ENCODE data around the gene GPR139. TPM values are rescaled to one million over a fixed set of nuclear protein-coding genes. Genes with fewer than 3 reads are reported as not detected.
A peak's percentile ranks its signal among the peaks of the same experiment; 100 is the strongest.

Gene GPR139
- not detected in 2 replicates for total RNA-seq (2014; rRNA removed; shearing (Covaris generic))

DNA sequence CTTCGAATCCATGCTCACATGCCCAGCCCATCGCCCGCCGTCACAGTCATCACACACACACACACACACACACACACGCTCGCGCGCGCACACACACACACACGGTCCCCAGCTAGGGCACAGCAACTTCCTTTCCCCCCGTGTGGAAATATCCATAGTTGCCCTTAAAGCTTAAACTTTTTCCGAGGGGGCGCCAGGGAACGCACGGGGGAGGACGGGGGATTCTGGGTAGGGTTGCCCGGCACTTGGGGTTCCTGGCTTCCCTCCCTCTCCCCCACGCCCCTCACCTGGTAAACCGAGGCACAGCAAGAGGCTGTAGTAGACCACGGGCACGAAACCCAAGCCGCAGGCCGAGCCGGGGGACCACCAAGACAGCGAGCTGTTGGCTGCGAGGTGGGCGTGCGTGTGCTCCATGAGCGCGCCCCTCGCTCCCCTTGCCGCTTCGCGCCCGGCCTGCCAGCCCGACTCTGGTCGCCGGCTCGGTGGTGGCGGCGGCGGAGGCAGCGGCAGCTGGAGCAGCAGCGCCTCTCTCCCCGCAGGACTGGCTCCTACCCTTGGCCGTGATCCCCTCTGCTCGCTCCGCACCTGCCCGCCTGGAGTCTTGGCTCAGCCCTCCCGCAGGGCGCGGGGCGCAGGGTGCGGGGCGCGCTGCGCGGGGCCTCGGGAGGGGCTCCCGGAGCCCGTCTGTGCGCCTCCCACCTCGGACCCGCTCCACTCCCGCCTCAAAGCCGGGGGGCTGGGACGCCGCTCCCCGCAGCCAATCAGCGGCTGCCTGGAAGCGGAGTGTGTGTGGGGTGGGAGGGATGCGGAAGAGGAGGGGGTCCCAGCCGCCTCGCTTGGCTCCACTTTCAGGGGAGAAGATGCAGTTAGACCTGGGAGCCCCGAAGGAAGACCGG, at the start of gene GPR139:
GPR139 (minus strand) TSS at position 688 of the 896 bp plus-strand sequence; CDS start at position 414, 274 bp downstream.
- DNase-seq (ENCODE audit: low read depth) = no peak

DNA sequence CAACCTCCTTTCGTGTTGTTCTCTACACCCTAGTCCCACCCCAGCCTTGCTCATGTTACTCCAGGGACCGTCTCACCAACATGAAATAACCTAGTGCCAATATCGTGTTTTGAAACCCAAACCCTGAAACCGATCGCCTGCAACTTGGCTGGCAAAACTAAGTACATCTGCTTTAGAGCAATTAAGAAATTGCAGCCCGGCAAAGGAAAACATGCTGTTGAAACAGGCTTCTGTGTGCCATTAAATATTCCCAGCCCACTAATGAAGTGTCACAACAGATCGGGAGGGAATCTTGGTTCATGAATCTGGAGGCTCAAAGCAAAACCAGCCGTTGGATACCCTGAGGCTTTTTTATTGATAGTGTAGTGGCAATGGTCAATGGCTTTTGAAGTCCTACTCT, 48.3 kb upstream of the GPR139 start:
- DNase-seq (ENCODE audit: low read depth) = no peak

DNA sequence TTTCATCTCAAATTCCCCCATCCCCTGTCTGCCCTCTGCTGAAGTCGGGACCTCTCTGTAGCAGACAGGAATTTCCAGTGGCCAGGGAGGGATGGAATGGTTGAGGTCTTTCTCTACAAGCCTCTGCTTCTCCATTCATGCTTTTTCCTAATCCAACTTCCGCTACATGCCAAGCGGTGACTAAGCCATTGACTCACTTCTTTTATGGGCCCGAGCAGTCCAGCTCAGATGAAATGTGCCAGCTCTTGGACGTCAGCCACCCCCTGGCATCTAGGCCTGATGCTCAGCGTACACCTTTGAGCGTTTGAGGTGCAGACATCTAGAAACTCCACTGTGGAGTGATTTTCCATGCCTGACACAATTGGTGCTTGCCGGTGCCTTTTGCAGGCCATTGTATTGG, 40.7 kb upstream of the GPR139 start:
- DNase-seq (ENCODE audit: low read depth) = peak; percentile 84

DNA sequence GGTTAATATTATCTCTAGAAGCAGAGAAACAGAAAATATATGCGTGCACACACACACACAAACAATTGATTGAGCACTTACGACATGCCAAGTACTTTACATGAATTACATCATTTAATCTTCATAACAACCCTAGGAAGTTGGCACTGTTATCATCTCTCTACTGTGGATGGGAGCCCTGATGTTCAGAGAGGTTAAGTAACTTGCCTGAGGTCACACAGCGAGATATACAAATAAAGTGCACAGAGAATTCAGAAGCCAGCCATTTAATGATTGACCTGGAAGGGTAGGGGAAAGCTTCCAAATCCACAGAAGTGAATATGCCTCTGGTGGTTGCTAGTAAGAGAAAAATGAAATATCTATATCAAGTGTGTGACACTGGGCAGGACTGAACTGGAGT, 37.5 kb upstream of the GPR139 start:
- no peak for DNase-seq (ENCODE audit: low read depth)

DNA sequence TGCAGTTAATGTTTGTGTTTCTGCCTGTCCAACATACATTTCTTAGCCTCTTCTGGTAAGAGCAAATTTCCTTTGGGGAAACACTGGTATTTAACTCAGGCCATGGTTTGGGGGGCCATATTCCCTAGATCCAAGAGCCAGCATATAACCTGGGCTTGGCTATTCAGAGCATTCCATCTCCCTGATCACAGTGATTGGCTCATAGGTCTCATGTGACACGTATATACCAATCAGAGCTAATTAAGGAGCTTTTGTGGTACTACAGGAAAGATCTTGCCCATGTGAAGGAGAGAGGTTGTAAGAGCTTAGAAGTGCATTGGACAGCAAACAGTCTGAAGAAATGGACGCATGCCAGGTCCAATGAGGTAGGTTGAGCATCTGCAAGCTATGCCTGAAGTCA, 33.4 kb upstream of the GPR139 start:
- DNase-seq (ENCODE audit: low read depth) = no peak

DNA sequence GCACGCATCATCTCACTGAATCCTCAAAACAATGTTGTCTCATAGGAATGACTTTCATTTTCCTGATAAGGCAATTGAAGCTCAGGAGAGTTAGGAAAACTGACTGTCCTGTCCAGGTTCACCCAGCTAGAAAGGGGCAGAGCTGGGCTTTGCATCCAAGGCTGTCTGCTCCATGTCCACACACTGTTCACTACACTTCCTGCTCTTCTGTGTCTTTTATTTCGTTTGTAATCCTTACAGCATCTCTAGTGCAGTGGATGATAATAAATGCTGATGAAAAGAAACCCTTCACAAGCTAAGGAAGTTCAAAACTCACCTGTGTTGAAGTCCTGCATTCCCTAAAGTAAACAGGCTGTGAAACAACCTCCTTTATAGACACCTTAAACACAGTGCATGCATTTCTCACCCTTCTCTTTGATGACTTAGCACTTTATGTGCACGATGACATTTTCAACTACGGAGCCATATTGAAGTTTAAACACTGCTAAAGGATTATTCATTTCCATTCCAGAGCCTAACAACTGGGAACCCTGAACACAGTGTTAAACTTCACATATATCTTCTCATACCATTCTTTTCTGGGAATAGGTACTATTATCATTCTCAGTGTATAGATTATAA, 31.0 kb upstream of the GPR139 start:
- no peak for DNase-seq (ENCODE audit: low read depth)

DNA sequence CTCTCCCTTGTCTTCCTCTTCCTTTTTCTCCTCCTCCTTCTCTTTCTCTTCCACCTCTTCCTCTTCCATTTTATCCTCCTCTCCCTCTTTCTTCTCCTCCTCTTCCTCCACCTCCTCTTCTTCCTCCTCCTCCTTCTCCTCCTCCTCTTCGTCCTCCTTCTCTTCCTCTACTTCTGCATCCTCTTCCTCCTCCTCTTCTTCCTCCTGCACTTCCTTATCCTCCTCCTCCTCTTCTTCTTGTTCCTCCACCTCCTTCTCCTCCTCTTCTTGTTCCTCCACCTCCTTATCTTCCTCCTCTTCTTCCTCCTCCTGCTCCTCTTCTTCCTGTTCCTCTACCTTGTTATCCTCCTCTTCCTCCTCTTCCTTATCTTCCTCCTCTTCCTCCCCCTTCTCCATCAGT, 28.8 kb upstream of the GPR139 start:
- DNase-seq (ENCODE audit: low read depth) = no peak

DNA sequence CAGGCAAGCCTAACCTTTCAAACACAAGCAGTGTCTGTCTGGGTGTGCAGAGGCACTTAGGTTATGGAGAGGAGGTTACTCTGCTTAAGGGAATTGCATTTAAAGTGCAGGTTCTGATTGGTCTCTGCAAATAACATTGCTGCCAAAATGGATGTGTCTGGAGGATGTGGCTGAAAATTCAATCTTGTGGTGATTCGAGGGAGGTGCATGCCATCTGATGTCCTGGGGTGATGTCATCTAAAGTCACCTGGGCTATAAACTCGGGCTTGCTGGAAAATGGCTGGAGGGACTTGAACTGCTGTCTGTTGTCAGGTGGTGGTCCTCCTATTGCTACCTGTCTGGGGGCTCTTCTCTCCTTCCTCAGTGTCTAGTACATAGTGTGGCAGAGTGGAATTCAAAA, 28.3 kb upstream of the GPR139 start:
- no peak for DNase-seq (ENCODE audit: low read depth)

DNA sequence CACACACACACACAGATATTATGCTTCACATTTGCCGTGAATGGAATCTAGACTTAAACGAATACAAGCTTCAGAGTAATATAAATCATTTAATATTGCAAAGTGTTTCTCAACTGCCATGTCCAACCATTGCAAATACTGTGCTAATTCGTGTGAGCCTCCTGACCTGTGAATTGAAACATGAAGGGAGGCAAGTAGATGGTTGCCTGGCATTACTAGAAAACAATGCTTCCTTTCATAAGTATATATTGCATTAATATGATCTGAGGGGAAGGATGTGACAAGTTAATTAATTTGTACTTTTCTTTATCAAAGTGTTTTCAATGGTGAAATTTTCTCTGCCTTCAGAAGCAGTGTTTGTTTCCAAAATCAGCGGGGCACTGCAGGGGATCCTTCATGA, 25.7 kb upstream of the GPR139 start:
- DNase-seq (ENCODE audit: low read depth) = no peak

DNA sequence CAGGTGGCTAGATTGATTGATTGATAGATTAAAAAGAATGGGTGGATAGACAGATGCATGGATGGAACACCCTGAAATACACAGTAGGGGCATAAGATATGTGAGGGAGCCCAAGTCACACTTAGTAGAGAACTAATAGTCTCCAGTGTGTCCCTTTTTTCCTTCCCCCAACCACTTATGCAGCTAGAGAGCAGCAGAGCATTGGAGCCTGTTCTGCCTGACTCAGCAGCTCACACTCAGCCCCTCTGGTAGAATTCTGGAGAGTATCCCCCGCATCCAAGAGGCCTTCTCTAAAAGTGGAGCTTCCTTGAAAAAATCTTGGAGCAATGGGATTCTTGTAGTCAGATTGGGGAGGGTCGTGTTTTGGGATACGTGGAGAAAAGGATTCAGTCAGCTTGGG, 20.5 kb upstream of the GPR139 start:
- no peak for DNase-seq (ENCODE audit: low read depth)

DNA sequence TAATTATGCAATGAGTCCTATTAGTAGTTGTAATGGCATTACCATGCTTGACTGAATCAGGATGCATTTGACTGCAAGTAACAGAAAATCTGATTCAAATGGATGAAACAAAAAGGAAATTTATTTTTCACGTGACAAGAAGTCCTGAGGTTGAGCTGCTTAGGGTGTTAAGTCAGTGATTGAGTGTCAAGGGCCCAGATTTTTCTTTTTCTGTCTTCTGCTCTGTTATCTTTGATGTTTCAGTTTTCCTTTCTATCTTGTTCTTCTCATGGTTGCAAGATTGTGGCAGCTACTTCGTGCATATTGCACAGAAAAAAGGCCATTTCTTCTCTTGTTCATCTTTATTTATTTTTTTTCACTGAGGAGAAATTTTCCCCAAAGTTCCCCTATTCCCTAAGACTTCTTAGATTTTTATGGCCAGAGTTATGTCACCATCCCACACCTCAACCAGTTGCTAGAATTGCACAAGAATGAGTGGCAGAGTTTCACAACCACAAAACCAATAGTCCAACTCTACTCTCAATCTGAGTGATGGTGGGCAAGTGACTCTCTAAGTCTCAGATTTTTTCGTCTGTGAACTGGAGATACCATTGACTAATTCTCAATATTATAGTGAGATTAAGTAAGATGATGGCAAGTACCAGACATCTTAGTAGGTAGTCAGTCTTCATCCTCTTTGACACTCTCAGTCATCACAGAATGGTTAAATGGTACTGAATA, 15.7 kb upstream of the GPR139 start:
- DNase-seq (ENCODE audit: low read depth) = no peak

DNA sequence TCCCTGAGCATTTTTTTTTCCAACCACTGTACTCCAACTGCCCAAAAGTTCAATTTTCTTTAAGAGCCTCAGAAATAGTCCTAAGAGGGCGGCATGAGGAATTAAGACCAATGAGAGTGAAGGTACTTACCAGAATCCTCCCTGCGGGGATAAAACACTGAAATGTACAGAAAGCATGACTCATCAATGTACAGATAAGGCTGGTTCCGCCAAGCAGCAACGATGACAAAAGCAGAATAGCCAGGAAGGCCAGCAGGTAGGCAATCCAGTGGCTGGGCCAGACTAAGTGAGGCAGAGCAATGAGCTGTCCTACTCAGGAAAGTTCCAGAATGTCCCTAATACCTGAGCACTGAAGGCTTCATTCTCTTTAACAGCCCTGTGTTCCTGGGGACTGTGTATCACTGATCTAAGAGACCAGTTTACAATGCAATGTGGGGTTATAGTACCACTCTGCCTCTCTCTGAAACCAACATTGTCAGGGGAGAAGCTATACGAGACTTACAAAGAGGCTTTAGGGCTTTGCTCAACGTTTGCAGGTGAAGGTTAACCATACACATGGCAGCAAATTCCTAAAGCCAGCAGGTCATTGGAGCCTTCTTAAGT, 11.0 kb upstream of the GPR139 start:
- no peak for DNase-seq (ENCODE audit: low read depth)

DNA sequence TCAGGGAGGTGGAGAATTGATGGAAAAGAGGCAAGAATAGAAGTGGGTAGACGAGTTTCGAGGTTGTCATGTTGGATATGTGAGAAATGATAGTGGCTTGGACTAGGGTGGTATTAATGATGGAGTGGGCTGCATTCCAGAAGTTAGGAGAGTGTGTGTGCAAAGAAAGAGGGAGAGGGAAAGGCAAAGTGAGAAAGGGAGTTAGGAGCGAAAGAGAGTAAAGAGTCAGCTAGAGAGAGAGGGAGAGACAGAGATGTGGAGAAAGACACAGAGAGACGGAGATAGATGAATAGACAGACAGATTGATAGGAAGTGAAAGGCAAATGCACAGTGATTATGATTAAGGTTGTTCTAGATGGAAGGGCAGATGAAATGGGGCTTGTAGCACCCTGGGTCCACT, 5.4 kb upstream of the GPR139 start:
- no peak for DNase-seq (ENCODE audit: low read depth)

DNA sequence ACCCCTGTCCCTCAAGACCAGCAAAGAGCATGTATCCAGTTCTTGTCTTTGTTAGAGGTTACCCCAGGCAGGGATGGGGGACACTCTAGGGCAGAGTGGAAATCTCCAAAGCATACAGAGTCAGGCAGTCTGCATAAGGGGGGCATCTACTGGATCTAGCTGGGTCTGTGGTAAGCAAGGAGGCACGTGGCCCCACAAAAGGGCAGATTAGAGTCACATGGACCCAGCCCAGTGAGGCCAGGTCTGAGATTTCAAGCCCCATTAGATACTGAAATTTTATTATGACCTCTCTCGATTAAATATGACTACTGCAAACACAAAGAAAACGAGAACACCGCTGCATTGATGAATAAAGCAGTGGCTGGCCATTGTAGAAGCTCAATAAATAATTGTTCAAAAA, 1.6 kb upstream of the GPR139 start:
- DNase-seq (ENCODE audit: low read depth) = no peak

DNA sequence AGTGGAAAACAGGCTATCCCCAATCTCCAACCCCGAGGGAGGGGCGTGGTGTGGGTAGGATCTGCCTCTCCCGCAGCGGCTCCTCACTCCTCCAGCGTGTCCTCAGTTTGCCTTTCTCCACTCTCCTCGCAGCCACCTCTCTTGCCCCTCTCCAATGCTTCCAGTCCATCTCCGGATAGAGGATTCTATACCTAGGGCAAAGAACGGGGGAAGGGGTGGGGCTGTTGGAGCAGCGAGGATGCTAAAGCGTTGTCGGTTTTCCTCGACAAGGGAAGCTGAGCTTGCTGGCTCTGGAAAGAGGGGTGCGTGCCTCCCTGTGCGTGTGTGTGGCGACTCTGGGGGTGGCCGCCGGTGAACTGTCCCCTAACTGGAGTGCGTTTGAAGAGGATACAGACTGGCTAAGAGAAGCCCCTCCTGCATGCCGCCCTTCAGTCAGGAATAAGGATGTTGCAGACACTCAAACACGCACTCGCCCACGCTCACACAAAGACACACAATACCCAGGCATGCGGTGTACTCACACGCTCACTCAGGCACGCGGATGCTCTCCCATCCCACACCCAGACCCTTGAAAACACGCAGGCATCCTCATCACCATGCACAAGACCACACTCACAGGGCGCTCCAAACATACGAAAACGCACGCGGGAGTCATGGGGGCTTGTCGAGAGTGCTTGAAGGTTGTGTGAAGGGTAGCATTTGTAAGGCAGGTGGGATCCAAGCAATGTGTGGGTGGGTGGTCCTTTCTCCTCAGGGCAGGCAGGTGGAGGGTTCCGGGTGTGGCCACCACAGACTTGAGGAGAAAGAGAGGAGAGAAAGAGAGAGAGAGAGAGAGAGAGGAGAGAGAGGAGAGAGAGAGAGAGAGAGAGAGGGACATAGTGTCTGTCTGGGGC, 655 bp upstream of the GPR139 start:
- no peak for DNase-seq (ENCODE audit: low read depth)

DNA sequence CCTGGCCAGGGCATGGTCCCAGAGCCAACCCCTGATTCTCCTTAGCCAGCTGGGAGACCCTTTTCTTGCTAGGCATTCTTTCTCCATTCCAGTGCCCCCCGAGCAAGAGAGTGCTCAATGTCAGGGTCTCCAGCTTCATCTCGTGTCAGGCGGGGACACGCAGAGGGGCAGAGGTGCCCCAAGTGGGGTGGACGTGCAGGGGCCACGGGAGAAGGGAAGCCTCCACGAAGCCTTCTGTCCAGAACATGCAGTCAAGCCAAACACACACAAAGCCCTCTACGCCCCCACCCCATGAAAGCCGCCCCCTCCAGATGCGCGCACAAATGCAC, 852 bp downstream of the GPR139 start:
- DNase-seq (ENCODE audit: low read depth) = no peak

DNA sequence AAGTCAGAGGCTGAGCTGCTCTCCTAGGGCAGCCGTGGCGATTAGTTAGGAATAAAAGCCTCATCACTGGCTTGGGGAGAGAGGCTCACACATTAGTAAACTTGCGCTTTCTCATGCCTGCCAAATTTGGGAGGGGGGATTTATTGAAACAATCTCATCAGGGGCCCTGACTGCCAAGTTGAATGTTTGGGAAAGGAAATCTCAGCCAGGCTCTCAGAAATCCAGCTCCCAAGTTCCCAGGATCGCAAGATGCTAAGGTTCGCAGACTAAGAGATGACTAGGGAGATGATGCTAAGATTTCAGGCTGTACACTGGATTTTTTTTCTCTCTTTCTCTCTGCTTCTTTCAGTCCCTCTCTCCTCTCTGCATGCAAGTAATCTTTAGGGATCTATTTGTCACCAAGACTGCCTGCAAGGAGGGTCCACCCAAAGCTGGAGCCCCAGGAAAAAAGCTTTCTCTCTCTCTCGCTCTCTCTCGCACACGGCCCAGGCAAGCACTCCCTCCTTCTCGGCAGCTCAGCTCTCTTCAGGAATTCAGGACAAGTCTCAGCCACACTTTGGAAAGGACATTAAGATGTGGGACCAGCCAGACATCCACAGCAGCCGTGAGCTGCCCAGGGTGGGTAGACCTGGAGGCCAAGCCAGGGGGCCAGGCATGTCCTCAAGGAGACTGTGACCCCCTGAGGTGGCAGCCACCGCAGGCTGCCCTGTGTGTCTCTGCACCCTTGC, 1.4 kb downstream of the GPR139 start:
- DNase-seq (ENCODE audit: low read depth) = no peak

DNA sequence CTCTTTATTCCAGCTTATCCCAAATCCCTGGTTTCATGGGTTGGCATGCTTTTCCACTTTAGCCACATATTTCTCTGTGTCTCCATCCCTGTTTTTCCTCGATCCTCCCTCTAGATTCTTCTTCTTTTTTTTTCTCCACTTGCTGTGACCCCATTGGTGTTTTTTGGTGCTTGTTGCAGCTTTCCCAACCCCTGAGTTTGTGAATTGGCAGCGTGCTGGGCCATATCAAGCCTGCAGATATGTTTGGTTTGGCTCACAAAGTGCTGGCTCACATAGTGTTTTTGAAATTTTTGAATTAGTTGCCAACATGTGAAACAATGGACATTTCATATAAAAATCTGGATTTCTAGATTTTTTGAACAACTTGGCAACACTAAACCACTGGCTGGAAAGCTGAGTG, 8.8 kb downstream of the GPR139 start:
- no peak for DNase-seq (ENCODE audit: low read depth)

DNA sequence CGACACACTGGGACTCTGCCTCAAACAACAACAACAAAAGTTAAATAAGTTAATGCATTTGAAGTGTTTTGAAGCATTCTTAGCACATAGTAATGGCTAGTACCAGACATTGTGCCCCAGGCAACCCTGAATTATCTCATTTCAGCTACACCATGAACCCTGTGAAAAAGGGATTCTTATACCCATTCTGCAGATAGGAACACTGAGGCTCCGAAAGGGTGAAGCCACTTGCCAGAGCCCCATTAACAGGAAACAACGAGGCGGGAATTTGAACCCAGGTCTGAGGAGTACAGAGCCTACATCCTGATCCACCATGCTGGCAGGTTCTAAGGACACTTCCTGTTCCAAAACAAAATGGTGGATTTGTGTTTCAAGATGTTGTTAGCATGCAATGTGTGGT, 9.2 kb downstream of the GPR139 start:
- no peak for DNase-seq (ENCODE audit: low read depth)

DNA sequence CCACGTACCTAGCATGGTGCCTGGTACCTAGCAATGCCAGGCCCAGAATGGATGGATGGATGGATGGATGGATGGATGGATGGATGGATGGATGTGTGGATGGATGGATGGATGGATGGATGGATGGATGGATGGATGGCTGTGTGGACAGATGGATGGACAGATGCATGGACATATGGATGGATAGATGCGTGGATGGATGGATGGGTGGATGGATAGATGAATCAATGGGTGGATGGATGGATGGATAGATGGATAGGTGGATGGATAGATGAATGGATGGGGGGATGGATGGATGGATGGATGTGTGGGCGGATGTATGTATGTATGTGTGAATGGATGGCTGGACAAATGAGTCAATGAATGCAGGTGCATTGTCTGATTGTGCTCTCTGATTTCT, 12.6 kb downstream of the GPR139 start:
- DNase-seq (ENCODE audit: low read depth) = no peak

DNA sequence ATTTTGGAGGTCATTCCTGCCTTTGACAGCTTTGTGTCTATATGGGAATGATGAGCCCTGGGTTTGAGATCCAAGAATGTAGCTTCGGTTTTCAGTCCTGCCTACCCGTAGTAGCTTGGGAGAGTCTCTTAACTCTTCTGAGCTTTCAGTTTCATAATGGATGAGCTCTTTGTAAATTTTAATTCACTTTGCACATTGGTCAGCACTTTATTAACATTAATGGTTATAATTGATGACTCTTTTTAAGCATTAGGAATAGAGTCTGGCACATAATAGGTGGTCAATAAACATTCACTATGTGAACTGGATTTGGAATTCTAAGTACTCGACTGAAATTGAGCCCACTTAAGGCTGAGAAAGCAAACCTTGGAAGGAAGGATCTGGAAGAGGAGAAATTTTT, 17.3 kb downstream of the GPR139 start:
- no peak for DNase-seq (ENCODE audit: low read depth)

All from M059J (cell line).